Mammary epithelial cell (primary cell): Measurements from ENCODE around the gene GFOD2.

Source experiments
- CTCF ChIP-seq, 2 donors: IDR thresholded peaks in 1 of 2; conservative IDR thresholded peaks in 1 of 2; 2 replicates each; pipeline ENCODE4 v1.5.1; 2011 to 2012; ENCODE audit warnings: inconsistent platforms in 2 of 2, low read length in 2 of 2, mild to moderate bottlenecking in 2 of 2, control low read depth in 1 of 2, low read depth in 1 of 2; ENCODE audit not compliant: insufficient read depth in 1 of 2; ENCODE audit errors: extremely low read depth in 1 of 2
- EZH2 ChIP-seq: IDR thresholded peaks from 2 replicates; pipeline ENCODE4 v1.6.1; 2012; ENCODE audit warnings: low read length, inconsistent platforms, borderline replicate concordance

DNA sequence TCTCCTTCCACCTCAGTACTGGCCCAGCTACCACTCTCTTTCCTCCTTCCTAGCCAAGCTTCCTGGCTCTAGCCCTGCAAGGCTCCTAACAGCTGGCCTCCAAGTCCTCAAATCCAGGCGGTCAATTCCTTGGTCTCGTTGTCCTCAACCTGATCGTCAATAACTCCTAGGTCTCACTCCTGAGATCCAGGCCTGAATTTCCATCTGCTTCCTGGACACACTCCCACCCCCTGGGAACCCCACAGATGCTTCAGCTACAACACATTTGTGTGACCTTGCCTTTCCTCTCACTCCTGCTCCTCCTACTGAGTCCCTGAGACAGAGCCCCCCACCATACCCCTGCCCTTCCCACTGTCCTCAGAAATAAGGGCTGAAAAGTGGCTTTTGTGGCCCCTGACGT lies 54.9 kb downstream of the GFOD2 start:
- TF ChIP-seq CTCF (conservative IDR thresholded peaks at IDR 0.05 in 1 of 2, IDR thresholded peaks at IDR 0.05 in 1 of 2; ENCODE audit: extremely low read depth in 1 of 2, insufficient read depth in 1 of 2, low read depth in 1 of 2, low read length in 2 of 2), result no peak
- no peak for TF ChIP-seq EZH2
